ENCODE data around the gene PFDN6.
A peak's percentile ranks its signal among the peaks of the same experiment; 100 is the strongest.

Gene PFDN6

GRCh38 chr6:33292996-33293682 is 3.7 kb downstream of the PFDN6 start:
- H3K4me3 ChIP-seq (ENCODE audit: low read length) = no peak overlapping the region
- no peak for DNase-seq (ENCODE audit: low read depth)
- TF ChIP-seq, protein P1, sequence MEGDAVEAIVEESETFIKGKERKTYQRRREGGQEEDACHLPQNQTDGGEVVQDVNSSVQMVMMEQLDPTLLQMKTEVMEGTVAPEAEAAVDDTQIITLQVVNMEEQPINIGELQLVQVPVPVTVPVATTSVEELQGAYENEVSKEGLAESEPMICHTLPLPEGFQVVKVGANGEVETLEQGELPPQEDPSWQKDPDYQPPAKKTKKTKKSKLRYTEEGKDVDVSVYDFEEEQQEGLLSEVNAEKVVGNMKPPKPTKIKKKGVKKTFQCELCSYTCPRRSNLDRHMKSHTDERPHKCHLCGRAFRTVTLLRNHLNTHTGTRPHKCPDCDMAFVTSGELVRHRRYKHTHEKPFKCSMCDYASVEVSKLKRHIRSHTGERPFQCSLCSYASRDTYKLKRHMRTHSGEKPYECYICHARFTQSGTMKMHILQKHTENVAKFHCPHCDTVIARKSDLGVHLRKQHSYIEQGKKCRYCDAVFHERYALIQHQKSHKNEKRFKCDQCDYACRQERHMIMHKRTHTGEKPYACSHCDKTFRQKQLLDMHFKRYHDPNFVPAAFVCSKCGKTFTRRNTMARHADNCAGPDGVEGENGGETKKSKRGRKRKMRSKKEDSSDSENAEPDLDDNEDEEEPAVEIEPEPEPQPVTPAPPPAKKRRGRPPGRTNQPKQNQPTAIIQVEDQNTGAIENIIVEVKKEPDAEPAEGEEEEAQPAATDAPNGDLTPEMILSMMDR (conservative IDR thresholded peaks at IDR 0.05; ENCODE audit: low read depth, low read length) = no peak

DNA sequence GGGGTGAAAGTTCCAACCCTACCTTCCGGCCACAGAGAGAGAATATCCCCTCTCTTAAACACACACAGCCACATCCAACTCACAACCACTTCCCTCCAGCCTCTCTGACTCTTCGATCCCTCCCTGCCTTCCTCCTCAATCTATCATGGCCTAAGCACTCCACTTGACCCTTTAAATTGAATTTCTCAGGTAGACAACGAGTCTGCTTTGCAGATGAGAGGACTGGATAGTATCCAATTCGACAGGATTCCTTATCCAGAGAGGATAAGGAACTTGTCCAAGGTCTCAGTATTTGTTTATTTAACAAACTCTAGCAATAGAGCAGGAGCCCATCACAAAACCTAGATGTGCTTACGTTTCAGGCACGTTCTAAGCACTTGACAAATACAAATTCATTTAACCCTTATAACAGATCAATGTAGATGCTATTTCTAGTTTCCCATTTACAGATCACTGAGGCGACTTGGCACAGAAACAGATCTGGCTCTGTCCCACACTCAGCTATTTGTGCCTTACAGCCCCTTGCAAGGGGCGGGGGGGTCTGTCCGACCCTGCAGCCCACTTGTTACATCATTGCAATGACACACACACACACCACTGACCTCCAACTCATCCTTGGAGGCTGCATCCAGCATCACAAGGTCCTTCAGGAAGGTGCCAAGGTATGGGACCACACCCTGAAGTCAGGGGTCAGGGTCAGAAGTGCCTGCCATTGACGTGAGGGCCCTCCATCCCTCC is 4.9 kb downstream of the PFDN6 start:
- no peak overlapping the region for H3K4me3 ChIP-seq (ENCODE audit: low read length)
- TF ChIP-seq, protein P1 (conservative IDR thresholded peaks at IDR 0.05; ENCODE audit: low read depth, low read length) = no peak
- no peak for DNase-seq (ENCODE audit: low read depth)

- TF ChIP-seq, protein P1 (conservative IDR thresholded peaks at IDR 0.05; ENCODE audit: low read depth, low read length) = no peak
- DNase-seq (ENCODE audit: low read depth) = no peak
- H3K4me3 ChIP-seq (ENCODE audit: low read length) = no peak overlapping the region
Observed at GRCh38 chr6:33295621-33296369, 6.4 kb downstream of the PFDN6 start.

DNA sequence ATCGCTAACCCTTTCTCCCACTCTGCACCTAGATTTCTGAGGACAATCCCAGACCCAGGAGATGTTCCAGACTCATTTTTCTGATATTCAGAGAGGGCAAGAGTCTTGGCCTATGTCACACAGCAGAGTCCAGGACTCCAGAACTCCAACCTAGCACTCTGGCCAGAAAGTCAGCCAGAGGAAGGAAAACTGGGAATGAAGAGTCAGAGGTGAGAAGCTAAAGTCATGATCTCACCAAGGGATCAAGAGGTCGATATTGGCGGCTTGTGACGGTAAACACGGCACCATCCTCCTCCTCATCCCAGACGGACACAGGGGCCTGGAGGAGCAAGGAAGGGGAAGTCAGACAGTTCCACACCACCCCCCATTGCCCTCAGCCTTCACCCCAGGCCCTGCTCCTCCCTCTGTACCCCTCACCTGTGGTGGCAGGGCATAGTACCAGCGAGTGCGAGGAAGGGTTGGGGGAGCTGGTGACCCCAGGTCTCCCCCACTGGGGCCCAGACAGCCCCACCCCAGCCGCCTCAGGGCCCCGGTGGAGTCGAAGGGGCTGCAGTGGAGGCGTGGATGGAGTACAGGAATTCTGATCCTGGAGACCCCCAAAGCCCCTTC is 7.5 kb downstream of the PFDN6 start:
- DNase-seq (ENCODE audit: low read depth) = no peak
- TF ChIP-seq, protein P1 (conservative IDR thresholded peaks at IDR 0.05; ENCODE audit: low read depth, low read length) = no peak
- peak overlapping the region; percentile 96 for H3K4me3 ChIP-seq (ENCODE audit: low read length)

DNA sequence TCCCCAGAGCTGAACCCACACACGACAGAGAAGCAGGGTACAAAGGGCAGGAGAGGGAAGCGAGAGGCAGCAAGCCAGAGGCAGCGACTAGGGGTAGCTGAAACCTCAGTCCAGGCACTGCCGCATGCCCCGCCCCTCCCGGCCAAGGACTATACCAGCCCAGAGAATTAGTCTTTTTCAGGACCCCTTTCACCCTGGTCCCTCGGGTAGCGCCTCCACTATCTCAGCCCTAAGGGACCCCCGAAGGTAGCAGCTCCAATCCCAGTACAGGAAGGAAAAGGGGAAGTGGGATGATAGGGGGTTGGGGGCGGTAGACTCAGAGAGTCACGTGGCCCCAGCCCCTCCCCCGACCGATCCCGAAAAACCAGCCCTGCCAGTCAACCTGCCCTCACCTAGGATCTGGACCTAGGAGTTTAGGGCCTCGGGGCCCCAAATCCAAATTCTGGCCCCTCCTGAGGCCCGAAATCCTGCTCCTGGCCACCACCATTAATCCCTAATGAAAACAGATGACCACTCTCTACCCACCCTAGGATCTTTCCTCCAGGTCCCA is 8.1 kb downstream of the PFDN6 start:
- TF ChIP-seq, protein P1 (conservative IDR thresholded peaks at IDR 0.05; ENCODE audit: low read depth, low read length) = no peak

GRCh38 chr6:33297956-33298772 is 8.8 kb downstream of the PFDN6 start:
- peak overlapping the region; percentile 96 for H3K4me3 ChIP-seq (ENCODE audit: low read length)
- DNase-seq (ENCODE audit: low read depth) = no peak
- TF ChIP-seq, protein P1 (conservative IDR thresholded peaks at IDR 0.05; ENCODE audit: low read depth, low read length) = peak; percentile 8

More for the DNA sequence above, 8.1 kb downstream of the PFDN6 start:
- DNase-seq (ENCODE audit: low read depth) = no peak
- peak overlapping the region; percentile 96 for H3K4me3 ChIP-seq (ENCODE audit: low read length)

All from retinal pigment epithelial cell (primary cell).